Fibroblast of lung (primary cell): ENCODE measurements around the gene CFAP61. TPM values are rescaled to one million over a fixed set of nuclear protein-coding genes. Genes with fewer than 3 reads are reported as not detected.
"Not testable (repeated sequence)": the region's sequence is repeated elsewhere in the genome, so short reads cannot be mapped to it uniquely, and the experiment has no call there.

Experiments
- DNase-seq, 2 donors: peaks; one replicate each; pipeline versions ENCODE4 v3.0.0 to v3.0.0-alpha.2; 2010; ENCODE audit warnings: low read depth in 2 of 2
- H2AFZ ChIP-seq: 2 replicates; pipeline ENCODE4 v1.5.1; 2012; ENCODE audit warnings: low read length, control low read depth, inconsistent platforms
- H3K27ac ChIP-seq: 2 replicates; pipeline ENCODE4 v1.5.1; 2011; ENCODE audit warnings: low read length, control low read depth; ENCODE audit not compliant: insufficient read depth
- H3K27me3 ChIP-seq: 2 replicates; pipeline ENCODE4 v1.5.1; 2011; ENCODE audit warnings: mild to moderate bottlenecking, low read length; ENCODE audit not compliant: control insufficient read depth, insufficient read depth
- H3K36me3 ChIP-seq: 2 replicates; pipeline ENCODE4 v1.5.1; 2011; ENCODE audit warnings: low read length; ENCODE audit not compliant: control insufficient read depth, insufficient read depth
- H3K4me1 ChIP-seq: 2 replicates; pipeline ENCODE4 v1.5.1; 2011; ENCODE audit warnings: low read length; ENCODE audit not compliant: control insufficient read depth, insufficient read depth; ENCODE audit errors: extremely low read depth
- H3K4me2 ChIP-seq: 2 replicates; pipeline ENCODE4 v1.5.1; 2011; ENCODE audit warnings: low read length, control low read depth; ENCODE audit not compliant: insufficient read depth; ENCODE audit errors: extremely low read depth
- H3K4me3 ChIP-seq, 4 experiments: fragments of 200-600 bp in 1 of 4; sonication (generic) in 1 of 4; replicated peaks in 1 of 4; 2 replicates each; pipeline ENCODE4 v1.5.1; 2011 to 2016; ENCODE audit warnings: low read length in 4 of 4, low read depth in 3 of 4, mild to moderate bottlenecking in 3 of 4, control low read depth in 2 of 4, inconsistent platforms in 1 of 4, mixed read lengths in 1 of 4; ENCODE audit not compliant: insufficient read depth in 1 of 4; ENCODE audit errors: control extremely low read depth in 1 of 4
- H3K79me2 ChIP-seq: 2 replicates; pipeline ENCODE4 v1.5.1; 2012; ENCODE audit warnings: mild to moderate bottlenecking, low read length, inconsistent platforms; ENCODE audit not compliant: control insufficient read depth, insufficient read depth
- H3K9ac ChIP-seq: 2 replicates; pipeline ENCODE4 v1.5.1; 2011; ENCODE audit warnings: mild to moderate bottlenecking, low read length, control low read depth; ENCODE audit not compliant: insufficient read depth
- H3K9me3 ChIP-seq: 2 replicates; pipeline ENCODE4 v1.5.1; 2012; ENCODE audit warnings: low read depth, low read length; ENCODE audit not compliant: control insufficient read depth, insufficient read depth
- H4K20me1 ChIP-seq: 2 replicates; pipeline ENCODE4 v1.5.1; 2011; ENCODE audit warnings: low read length; ENCODE audit not compliant: control insufficient read depth, insufficient read depth; ENCODE audit errors: extremely low read depth
- CTCF ChIP-seq, 2 donors: IDR thresholded peaks in 1 of 2; conservative IDR thresholded peaks in 1 of 2; 1 replicate in 1 of 2; 2 replicates in 1 of 2; pipeline ENCODE4 v1.5.1; 2011 to 2012; ENCODE audit warnings: low read length in 2 of 2, control low read depth in 1 of 2, inconsistent platforms in 1 of 2, low read depth in 1 of 2, mild to moderate bottlenecking in 1 of 2
- EZH2 ChIP-seq: IDR thresholded peaks from 2 replicates; pipeline ENCODE4 v1.5.1; 2012; ENCODE audit warnings: low read length, control low read depth, mild to moderate bottlenecking; ENCODE audit errors: missing control alignments
- polyA plus RNA-seq, 2 donors: library from polyadenylated mRNA; depleted of rRNA in 1 of 2; stranded (reverse) in 1 of 2; unstranded in 1 of 2; fragments of >200 nt; gene quantifications; 2 replicates each; pipeline ENCODE4 v1.2.1, GENCODE V29; 2011 to 2012; ENCODE audit warnings: missing spikeins in 1 of 2
- total RNA-seq: library from RNA; depleted of rRNA; stranded (reverse); fragments of >200 nt; gene quantifications from 2 replicates; pipeline ENCODE4 v1.2.1, GENCODE V29; 2014

Gene CFAP61
- total and polyA plus RNA-seq, 2 donors (not counting 1 experiment from before 2014, with no cell fraction given), result not detected

GRCh38 chr20:20343932-20344331 lies 291.6 kb downstream of the CFAP61 start:
- Histone ChIP-seq H3K9ac (no peak overlapping the region), H4K20me1 (no peaks in the 10 kb centered on the region), H2AFZ (no peak overlapping the region), H3K27ac (no peak overlapping the region), H3K27me3 (no peaks in the 10 kb centered on the region), H3K4me3 (no peak overlapping the region), H3K79me2 (no peaks in the 10 kb centered on the region), H3K4me1 (no peaks in the 10 kb centered on the region), H3K9me3 (no peaks in the 10 kb centered on the region), H3K4me2 (no peak overlapping the region), H3K36me3 (no peaks in the 10 kb centered on the region)
- TF ChIP-seq CTCF (conservative IDR thresholded peaks at IDR 0.05 in 1 of 2, IDR thresholded peaks at IDR 0.05 in 1 of 2; ENCODE audit: low read depth in 1 of 2, low read length in 2 of 2) (no peak), EZH2 (no peak)
- no peak for DNase-seq

GRCh38 chr20:20344476-20344875 lies 292.1 kb downstream of the CFAP61 start:
- Histone ChIP-seq H2AFZ (no peak overlapping the region), H3K27me3 (no peaks in the 10 kb centered on the region), H3K36me3 (no peaks in the 10 kb centered on the region), H3K79me2 (no peaks in the 10 kb centered on the region), H4K20me1 (no peaks in the 10 kb centered on the region), H3K9ac (no peak overlapping the region), H3K4me2 (no peak overlapping the region), H3K4me3 (no peak overlapping the region), H3K27ac (no peak overlapping the region), H3K9me3 (no peaks in the 10 kb centered on the region), H3K4me1 (no peaks in the 10 kb centered on the region)
- DNase-seq, result no peak
- TF ChIP-seq CTCF (conservative IDR thresholded peaks at IDR 0.05 in 1 of 2, IDR thresholded peaks at IDR 0.05 in 1 of 2; ENCODE audit: low read depth in 1 of 2, low read length in 2 of 2) (no peak), EZH2 (no peak)

GRCh38 chr20:20353576-20353975 lies 301.2 kb downstream of the CFAP61 start:
- H2AFZ ChIP-seq, result no peak overlapping the region

GRCh38 chr20:20355503-20355902 lies 303.2 kb downstream of the CFAP61 start:
- not testable (repeated sequence) for H4K20me1 ChIP-seq, H3K4me3 ChIP-seq, H3K4me1 ChIP-seq, H2AFZ ChIP-seq, H3K27me3 ChIP-seq, H3K79me2 ChIP-seq, H3K4me2 ChIP-seq, H3K9ac ChIP-seq, DNase-seq, H3K9me3 ChIP-seq, H3K27ac ChIP-seq, H3K36me3 ChIP-seq

More at GRCh38 chr20:20353576-20353975, 301.2 kb downstream of the CFAP61 start:
- Histone ChIP-seq H3K79me2 (no peaks in the 10 kb centered on the region), H3K4me3 (no peak overlapping the region), H4K20me1 (no peaks in the 10 kb centered on the region), H3K4me2 (no peak overlapping the region), H3K9ac (no peak overlapping the region), H3K36me3 (no peaks in the 10 kb centered on the region), H3K4me1 (no peaks in the 10 kb centered on the region), H3K9me3 (no peaks in the 10 kb centered on the region), H3K27ac (no peak overlapping the region), H3K27me3 (no peaks in the 10 kb centered on the region)
- TF ChIP-seq CTCF (conservative IDR thresholded peaks at IDR 0.05 in 1 of 2, IDR thresholded peaks at IDR 0.05 in 1 of 2; ENCODE audit: low read depth in 1 of 2, low read length in 2 of 2) (no peak), EZH2 (no peak)
- DNase-seq, result no peak
